H9 (cell line): Measurements from ENCODE around the gene DIAPH3. TPM values are rescaled to one million over a fixed set of nuclear protein-coding genes. Genes with fewer than 3 reads are reported as not detected.

Source experiments
- DNase-seq: peaks from one replicate; pipeline ENCODE4 v3.0.0-alpha.2; 2017
- H2AFZ ChIP-seq: one replicate; pipeline ENCODE4 v1.6.1; 2013; ENCODE audit warnings: mild to moderate bottlenecking, low read length, control low read depth, moderate library complexity
- H2AK5ac ChIP-seq: 2 replicates; pipeline ENCODE4 v1.6.1; 2013; ENCODE audit warnings: low read length, control low read depth, mixed read lengths; ENCODE audit not compliant: insufficient read length
- H2BK120ac ChIP-seq: one replicate; pipeline ENCODE4 v1.6.1; 2013; ENCODE audit warnings: low read depth, mild to moderate bottlenecking, low read length, control low read depth, inconsistent platforms; ENCODE audit not compliant: poor library complexity, severe bottlenecking
- H2BK12ac ChIP-seq: 2 replicates; pipeline ENCODE4 v1.6.1; 2013; ENCODE audit warnings: low read length, control low read depth, mixed read lengths, low read depth; ENCODE audit not compliant: insufficient read length
- H2BK15ac ChIP-seq: 2 replicates; pipeline ENCODE4 v1.6.1; 2013; ENCODE audit warnings: low read depth, low read length, control low read depth
- H2BK20ac ChIP-seq: one replicate; pipeline ENCODE4 v1.6.1; 2013; ENCODE audit warnings: low read depth, mild to moderate bottlenecking, low read length, control low read depth, inconsistent platforms; ENCODE audit not compliant: poor library complexity, severe bottlenecking
- H2BK5ac ChIP-seq: 2 replicates; pipeline ENCODE4 v1.6.1; 2013; ENCODE audit warnings: low read length, control low read depth, mixed read lengths; ENCODE audit not compliant: insufficient read length
- H3K14ac ChIP-seq: 2 replicates; pipeline ENCODE4 v1.6.1; 2013; ENCODE audit warnings: low read length, control low read depth; ENCODE audit not compliant: insufficient read depth
- H3K18ac ChIP-seq: 2 replicates; pipeline ENCODE4 v1.6.1; 2013; ENCODE audit warnings: low read depth, mild to moderate bottlenecking, mixed read lengths, low read length, control low read depth; ENCODE audit not compliant: insufficient read length
- H3K23ac ChIP-seq: 2 replicates; pipeline ENCODE4 v1.6.1; 2013; ENCODE audit warnings: low read length, control low read depth, mixed read lengths, low read depth; ENCODE audit not compliant: insufficient read length
- H3K23me2 ChIP-seq: 2 replicates; pipeline ENCODE4 v1.6.1; 2013; ENCODE audit warnings: low read depth, mild to moderate bottlenecking, mixed read lengths, low read length, control low read depth; ENCODE audit not compliant: insufficient read length, poor library complexity, severe bottlenecking
- H3K27ac ChIP-seq: 2 replicates; pipeline ENCODE4 v1.5.1; 2013; ENCODE audit warnings: low read length, control low read depth, mixed read lengths, low read depth; ENCODE audit not compliant: insufficient read length
- H3K27me3 ChIP-seq: 2 replicates; pipeline ENCODE4 v1.6.1; 2013; ENCODE audit warnings: low read length, control low read depth, inconsistent platforms; ENCODE audit not compliant: insufficient read depth
- H3K4ac ChIP-seq: 2 replicates; pipeline ENCODE4 v1.6.1; 2013; ENCODE audit warnings: low read depth, mild to moderate bottlenecking, control low read depth, inconsistent platforms, low read length, moderate library complexity
- H3K4me1 ChIP-seq: 2 replicates; pipeline ENCODE4 v1.6.1; 2013; ENCODE audit warnings: low read length, control low read depth, inconsistent platforms; ENCODE audit not compliant: insufficient read depth
- H3K4me2 ChIP-seq: 2 replicates; pipeline ENCODE4 v1.6.1; 2013; ENCODE audit warnings: low read length, control low read depth, mixed read lengths; ENCODE audit not compliant: insufficient read length, insufficient read depth
- H3K56ac ChIP-seq: 2 replicates; pipeline ENCODE4 v1.6.1; 2013; ENCODE audit warnings: low read depth, mild to moderate bottlenecking, mixed read lengths, low read length, control low read depth; ENCODE audit not compliant: insufficient read length
- H3K79me1 ChIP-seq: 2 replicates; pipeline ENCODE4 v1.6.1; 2013; ENCODE audit warnings: low read depth, mild to moderate bottlenecking, moderate library complexity, low read length, control low read depth, inconsistent platforms; ENCODE audit not compliant: insufficient read depth, poor library complexity, severe bottlenecking
- H3K79me2 ChIP-seq: 2 replicates; pipeline ENCODE4 v1.6.1; 2013; ENCODE audit warnings: low read length, control low read depth, inconsistent platforms; ENCODE audit not compliant: insufficient read depth
- H3K9ac ChIP-seq: 2 replicates; pipeline ENCODE4 v1.6.1; 2013; ENCODE audit warnings: low read length, control low read depth, mixed read lengths; ENCODE audit not compliant: insufficient read length; ENCODE audit errors: extremely low read depth
- H3K9me3 ChIP-seq: one replicate; pipeline ENCODE4 v1.6.1; 2013; ENCODE audit warnings: low read depth, low read length, inconsistent platforms; ENCODE audit not compliant: control insufficient read depth
- H3T11ph ChIP-seq: one replicate; pipeline ENCODE4 v1.6.1; 2013; ENCODE audit warnings: mild to moderate bottlenecking, low read length, control low read depth, inconsistent platforms
- H4K20me1 ChIP-seq: one replicate; pipeline ENCODE4 v1.6.1; 2013; ENCODE audit not compliant: control insufficient read depth, insufficient read length, insufficient read depth
- H4K5ac ChIP-seq: 2 replicates; pipeline ENCODE4 v1.6.1; 2013; ENCODE audit warnings: low read depth, mild to moderate bottlenecking, mixed read lengths, low read length, control low read depth; ENCODE audit not compliant: insufficient read length
- H4K8ac ChIP-seq: replicated peaks from 2 replicates; pipeline ENCODE4 v1.6.1; 2013; ENCODE audit warnings: low read length, control low read depth, mixed read lengths, low read depth; ENCODE audit not compliant: insufficient read length
- H4K91ac ChIP-seq: 2 replicates; pipeline ENCODE4 v1.6.1; 2013; ENCODE audit warnings: low read depth, mild to moderate bottlenecking, moderate library complexity, mixed read lengths, low read length, control low read depth; ENCODE audit not compliant: insufficient read length
- H3K27ac Mint-ChIP-seq, 3 experiments: 2 replicates in 2 of 3; 3 replicates in 1 of 3; pipeline ENCODE4 v1.8.0; 2020 to 2021; ENCODE audit warnings: mixed read lengths in 3 of 3, mild to moderate bottlenecking in 1 of 3, moderate library complexity in 1 of 3
- H3K27me3 Mint-ChIP-seq: 2 replicates; pipeline ENCODE4 v1.8.0; 2021; ENCODE audit warnings: low read depth, mild to moderate bottlenecking, moderate library complexity, mixed read lengths
- H3K36me3 Mint-ChIP-seq, 3 experiments: 2 replicates in 2 of 3; 3 replicates in 1 of 3; pipeline ENCODE4 v1.8.0; 2020 to 2021; ENCODE audit warnings: low read depth in 3 of 3, mixed read lengths in 3 of 3; ENCODE audit not compliant: insufficient read depth in 1 of 3
- H3K4me1 Mint-ChIP-seq, 2 experiments: 2 replicates each; pipeline ENCODE4 v1.8.0; 2020; ENCODE audit warnings: mixed read lengths in 2 of 2
- H3K4me3 Mint-ChIP-seq, 2 experiments: 2 replicates in 1 of 2; 3 replicates in 1 of 2; pipeline ENCODE4 v1.8.0; 2020 to 2021; ENCODE audit warnings: mild to moderate bottlenecking in 2 of 2, mixed read lengths in 2 of 2, moderate library complexity in 1 of 2
- H3K9me3 Mint-ChIP-seq, 2 experiments: 2 replicates in 1 of 2; 3 replicates in 1 of 2; pipeline ENCODE4 v1.8.0; 2020; ENCODE audit warnings: mild to moderate bottlenecking in 2 of 2, mixed read lengths in 2 of 2, moderate library complexity in 1 of 2
- WGBS: extraction: QIAGEN DNeasy Blood & Tissue Kit; methylation state at CpG from one replicate; pipeline ENCODE4 v1.1.7; 2013; ENCODE audit warnings: missing lambda C conversion rate, low lambda C conversion rate, mixed read lengths; ENCODE audit not compliant: insufficient read length; ENCODE audit errors: extremely low coverage; 5-methylcytosine and 5-hydroxymethylcytosine counted together
- total RNA-seq: library from RNA; stranded (reverse); gene quantifications from 2 replicates; pipeline ENCODE4 v1.2.1, GENCODE V29; 2021
- TF ChIP-seq, protein P1 (sequence below): fragments of 200-600 bp; sonication (generic); conservative IDR thresholded peaks from 3 replicates; pipeline ENCODE4 v1.8.0; 2021; ENCODE audit warnings: antibody characterized with exemption, mild to moderate bottlenecking

Gene DIAPH3
- total RNA-seq, 1 experiment from 2014 or later: 23.1 TPM

DNA sequence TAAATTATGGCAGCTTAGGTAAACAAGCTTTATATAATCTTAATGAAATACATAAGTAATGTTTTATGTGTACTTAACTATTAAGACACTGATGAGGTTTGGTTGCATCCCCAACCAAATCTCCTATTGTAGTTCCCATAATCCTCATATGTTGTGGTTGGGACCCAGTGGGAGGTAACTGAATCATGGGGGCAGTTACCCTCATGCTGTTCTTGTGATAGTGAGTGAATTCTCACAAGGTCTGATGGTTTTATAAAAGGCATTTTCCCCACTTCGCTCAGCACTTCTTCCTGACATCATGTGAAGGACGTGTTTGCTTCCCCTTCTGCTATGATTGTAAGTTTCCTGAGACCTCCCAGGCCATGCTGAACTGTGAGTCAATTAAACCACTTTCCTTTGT lies 212.7 kb downstream of the DIAPH3 start:
- H2AFZ ChIP-seq: no peak overlapping the region
- H4K20me1 ChIP-seq: no peaks in the 10 kb centered on the region
- no peak overlapping the region for H2BK120ac ChIP-seq
- Mint-ChIP-seq H3K27ac (no peak overlapping the region), H3K36me3 (peaks cover 5 to 8% (median 7%) of the 10 kb centered on the region in 3 experiments; a peak in 4 of 7 replicates), H3K27me3 (no peaks in the 10 kb centered on the region), H3K4me1 (peaks cover 0 to 5% of the 10 kb centered on the region in 2 experiments; a peak in 2 of 4 replicates), H3K4me3 (no peak overlapping the region), H3K9me3 (peaks cover 1 to 5% of the 10 kb centered on the region in 2 experiments; a peak in 1 of 5 replicates)
- H2BK5ac ChIP-seq: no peak overlapping the region
- no peaks in the 10 kb centered on the region for H3K79me2 ChIP-seq
- no peaks in the 10 kb centered on the region for H3K79me1 ChIP-seq
- no peak overlapping the region for H2AK5ac ChIP-seq
- no peak overlapping the region for H2BK20ac ChIP-seq
- TF ChIP-seq, protein P1, sequence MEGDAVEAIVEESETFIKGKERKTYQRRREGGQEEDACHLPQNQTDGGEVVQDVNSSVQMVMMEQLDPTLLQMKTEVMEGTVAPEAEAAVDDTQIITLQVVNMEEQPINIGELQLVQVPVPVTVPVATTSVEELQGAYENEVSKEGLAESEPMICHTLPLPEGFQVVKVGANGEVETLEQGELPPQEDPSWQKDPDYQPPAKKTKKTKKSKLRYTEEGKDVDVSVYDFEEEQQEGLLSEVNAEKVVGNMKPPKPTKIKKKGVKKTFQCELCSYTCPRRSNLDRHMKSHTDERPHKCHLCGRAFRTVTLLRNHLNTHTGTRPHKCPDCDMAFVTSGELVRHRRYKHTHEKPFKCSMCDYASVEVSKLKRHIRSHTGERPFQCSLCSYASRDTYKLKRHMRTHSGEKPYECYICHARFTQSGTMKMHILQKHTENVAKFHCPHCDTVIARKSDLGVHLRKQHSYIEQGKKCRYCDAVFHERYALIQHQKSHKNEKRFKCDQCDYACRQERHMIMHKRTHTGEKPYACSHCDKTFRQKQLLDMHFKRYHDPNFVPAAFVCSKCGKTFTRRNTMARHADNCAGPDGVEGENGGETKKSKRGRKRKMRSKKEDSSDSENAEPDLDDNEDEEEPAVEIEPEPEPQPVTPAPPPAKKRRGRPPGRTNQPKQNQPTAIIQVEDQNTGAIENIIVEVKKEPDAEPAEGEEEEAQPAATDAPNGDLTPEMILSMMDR: no peak
- H3T11ph ChIP-seq: no peak overlapping the region
- no peak overlapping the region for H3K56ac ChIP-seq
- H2BK12ac ChIP-seq: no peak overlapping the region
- no peak overlapping the region for H3K18ac ChIP-seq
- H2BK15ac ChIP-seq: no peak overlapping the region
- H3K9ac ChIP-seq: no peak overlapping the region
- no peak overlapping the region for H3K27ac ChIP-seq
- no peaks in the 10 kb centered on the region for H3K9me3 ChIP-seq
- no peak overlapping the region for H4K5ac ChIP-seq
- no peak overlapping the region for H3K4me2 ChIP-seq
- no peaks in the 10 kb centered on the region for H3K27me3 ChIP-seq
- no peak for DNase-seq
- no CpG with 5 or more reads among the region's 2 CpGs for WGBS
- no peak overlapping the region for H3K4ac ChIP-seq
- no peak overlapping the region for H3K23ac ChIP-seq
- no peaks in the 10 kb centered on the region for H3K23me2 ChIP-seq
- H3K4me1 ChIP-seq: no peaks in the 10 kb centered on the region
- H4K8ac ChIP-seq: no peak overlapping the region
- H4K91ac ChIP-seq: no peak overlapping the region
- no peak overlapping the region for H3K14ac ChIP-seq
